Right lobe of liver (tissue), 6 donors: ENCODE data around the gene AASDH. TPM values are rescaled to one million over a fixed set of nuclear protein-coding genes. Genes with fewer than 3 reads are reported as not detected.

Experiments used
- ATAC-seq, 4 donors: fragments of 200-7000 bp; cut with Tn5 transposase; one replicate each; pipeline ENCODE4 v1.9.1; 2020; ENCODE audit warnings: mild to moderate bottlenecking in 4 of 4, moderate library complexity in 4 of 4
- DNase-seq, 3 donors: peaks; one replicate each; pipeline ENCODE4 v3.0.0-alpha.2; 2020
- H3K27ac ChIP-seq, 3 donors: fragments of 200-600 bp; one replicate each; pipeline ENCODE4 v1.8.0; 2022
- H3K27me3 ChIP-seq, 2 donors: fragments of 200-600 bp; one replicate each; pipeline ENCODE4 v1.8.0; 2022
- H3K36me3 ChIP-seq, 4 donors: fragments of 200-600 bp; sonication (generic) in 1 of 4; one replicate each; pipeline versions ENCODE4 v1.5.1 to v1.8.0; 2017 to 2022; ENCODE audit warnings: control low read depth in 1 of 4
- H3K4me1 ChIP-seq, 4 donors: fragments of 200-600 bp; sonication (generic) in 1 of 4; one replicate each; pipeline versions ENCODE4 v1.5.1 to v1.8.0; 2017 to 2022; ENCODE audit warnings: control low read depth in 1 of 4
- H3K4me3 ChIP-seq, 3 donors: fragments of 200-600 bp; one replicate each; pipeline ENCODE4 v1.8.0; 2022
- H3K9me3 ChIP-seq, 4 donors: fragments of 200-600 bp; sonication (generic) in 1 of 4; one replicate each; pipeline versions ENCODE4 v1.5.1 to v1.8.0; 2017 to 2022; ENCODE audit warnings: control low read depth in 1 of 4
- CTCF ChIP-seq, 4 donors: fragments of 200-600 bp in 3 of 4; fragments of 450-650 bp in 1 of 4; IDR thresholded peaks; one replicate each; pipeline versions ENCODE4 v1.5.1 to v1.8.0; 2016 to 2022; ENCODE audit warnings: antibody characterized with exemption in 4 of 4, mild to moderate bottlenecking in 2 of 4
- POLR2A ChIP-seq: fragments of 450-650 bp; IDR thresholded peaks from one replicate; pipeline ENCODE4 v1.6.1; 2017; ENCODE audit warnings: antibody characterized with exemption, mild to moderate bottlenecking
- WGBS: methylation state at CpG from one replicate; pipeline ENCODE4 v1.1.6; 2018; ENCODE audit warnings: low coverage, low lambda C conversion rate; ENCODE audit not compliant: insufficient coverage; ENCODE audit errors: missing lambda C conversion rate; 5-methylcytosine and 5-hydroxymethylcytosine counted together
- intact Hi-C, 2 donors: fragments of 100-400 bp; cut with DNase I; formaldehyde crosslinking; loops; one replicate each; pipeline versions ENCODE4 v1.11.2 to v1.14.1; 2022
- total RNA-seq, 6 experiments: library from RNA; depleted of rRNA in 2 of 6; stranded (reverse); fragments of >200 nt in 2 of 6; fragmentation: NEBNext Ultra II Directional in 3 of 6; extraction: Animal tissue kit (Norgen Biotek cat#: 25700) in 3 of 6; gene quantifications; one replicate each; pipeline versions ENCODE4 v1.1.0 to v1.2.4, GENCODE V29; 2016 to 2023
- donor health status: DM: no; HTN: yes; CAD: no.
- donor health status: DM: no; HTN: no; CAD: no.
- donor health status: DM: no; HTN: no; CAD: no.
- donor health status: DM: no; HTN: yes; CAD: no.
- donor health status: DM: no; HTN: yes; CAD: no.

AASDH gene
- total RNA-seq, 6 experiments from 2014 or later, result 4.8 to 10.1 (median 5.5) TPM

- Histone ChIP-seq H3K4me1 (peaks cover 0 to 8% (median 0%) of the 10 kb centered on the region in 4 donors), H3K27me3 (no peaks in the 10 kb centered on the region), H3K4me3 (no peak overlapping the region), H3K36me3 (peaks cover 0 to 3% (median 0%) of the 10 kb centered on the region in 4 donors), H3K27ac (no peak overlapping the region), H3K9me3 (no peaks in the 10 kb centered on the region)
- ATAC-seq (peak in 3 of 4 donors; percentile 35 to 68 (median 61)), DNase-seq (no peak)
- no peak for TF ChIP-seq POLR2A
- no peak for TF ChIP-seq CTCF (IDR thresholded peaks at IDR 0.05)
- intact Hi-C loops, result no loop called here
- WGBS, result 22% methylated on average over 4 of the region's 4 CpGs
Measured at GRCh38 chr4:56406151-56406550, 18.9 kb upstream of the AASDH start.

- Histone ChIP-seq H3K9me3 (no peaks in the 10 kb centered on the region), H3K27me3 (no peaks in the 10 kb centered on the region), H3K36me3 (peaks cover 0 to 9% (median 0%) of the 10 kb centered on the region in 4 donors), H3K27ac (no peak overlapping the region), H3K4me3 (no peak overlapping the region), H3K4me1 (peaks cover 0 to 8% (median 0%) of the 10 kb centered on the region in 4 donors)
- no peak for DNase-seq
- no peak for ATAC-seq
- intact Hi-C loops, result no loop called here
- no peak for TF ChIP-seq POLR2A
- TF ChIP-seq CTCF (IDR thresholded peaks at IDR 0.05), result no peak
- 69% methylated on average over 1 of the region's 1 CpG for WGBS
Measured at GRCh38 chr4:56405016-56405415, 17.7 kb upstream of the AASDH start.

- DNase-seq, result no peak
- TF ChIP-seq POLR2A (no peak), CTCF (IDR thresholded peaks at IDR 0.05) (no peak)
- Histone ChIP-seq H3K4me3 (no peak overlapping the region), H3K9me3 (no peaks in the 10 kb centered on the region), H3K4me1 (no peaks in the 10 kb centered on the region), H3K27me3 (no peaks in the 10 kb centered on the region), H3K36me3 (peaks cover 0 to 9% (median 0%) of the 10 kb centered on the region in 4 donors), H3K27ac (no peak overlapping the region)
- intact Hi-C loops, result no loop called here
- no peak for ATAC-seq
- 87% methylated on average over 6 of the region's 6 CpGs for WGBS
Measured at GRCh38 chr4:56400560-56400959, 13.3 kb upstream of the AASDH start.

GRCh38 chr4:56391270-56391669 is 4.0 kb upstream of the AASDH start:
- Histone ChIP-seq H3K27ac (no peak overlapping the region), H3K27me3 (no peaks in the 10 kb centered on the region), H3K4me1 (peaks cover 0 to 8% (median 2%) of the 10 kb centered on the region in 4 donors), H3K9me3 (no peaks in the 10 kb centered on the region), H3K4me3 (no peak overlapping the region), H3K36me3 (no peaks in the 10 kb centered on the region)
- no peak for DNase-seq
- 97% methylated on average over 8 of the region's 8 CpGs for WGBS
- intact Hi-C loops, result no loop called here
- no peak for ATAC-seq
- TF ChIP-seq CTCF (IDR thresholded peaks at IDR 0.05) (no peak), POLR2A (no peak)

GRCh38 chr4:56389558-56389957 is 2.3 kb upstream of the AASDH start:
- 56% methylated on average over 1 of the region's 1 CpG for WGBS

More at GRCh38 chr4:56389558-56389957, 2.3 kb upstream of the AASDH start:
- DNase-seq (no peak), ATAC-seq (no peak)
- Histone ChIP-seq H3K9me3 (no peaks in the 10 kb centered on the region), H3K36me3 (no peaks in the 10 kb centered on the region), H3K4me3 (no peak overlapping the region), H3K4me1 (peaks cover 0 to 12% (median 5%) of the 10 kb centered on the region in 4 donors), H3K27ac (no peak overlapping the region), H3K27me3 (no peaks in the 10 kb centered on the region)
- intact Hi-C loops, result no loop called here
- no peak for TF ChIP-seq CTCF (IDR thresholded peaks at IDR 0.05)
- no peak for TF ChIP-seq POLR2A
